GM12865 (cell line): ENCODE measurements around the gene ZMPSTE24.

ENCODE experiments used
- DNase-seq: peaks from one replicate; pipeline ENCODE4 v3.0.0; 2010; ENCODE audit warnings: low read depth
- H3K4me3 ChIP-seq: 2 replicates; pipeline ENCODE4 v1.5.1; 2011; ENCODE audit warnings: mild to moderate bottlenecking, low read depth, low read length, control low read depth
- TF ChIP-seq, protein P1 (sequence below): IDR thresholded peaks from 2 replicates; pipeline ENCODE4 v1.5.1; 2011; ENCODE audit warnings: low read length, control low read depth, low read depth, inconsistent platforms; ENCODE audit not compliant: insufficient read depth; ENCODE audit errors: missing control alignments

The ZMPSTE24 gene

DNA sequence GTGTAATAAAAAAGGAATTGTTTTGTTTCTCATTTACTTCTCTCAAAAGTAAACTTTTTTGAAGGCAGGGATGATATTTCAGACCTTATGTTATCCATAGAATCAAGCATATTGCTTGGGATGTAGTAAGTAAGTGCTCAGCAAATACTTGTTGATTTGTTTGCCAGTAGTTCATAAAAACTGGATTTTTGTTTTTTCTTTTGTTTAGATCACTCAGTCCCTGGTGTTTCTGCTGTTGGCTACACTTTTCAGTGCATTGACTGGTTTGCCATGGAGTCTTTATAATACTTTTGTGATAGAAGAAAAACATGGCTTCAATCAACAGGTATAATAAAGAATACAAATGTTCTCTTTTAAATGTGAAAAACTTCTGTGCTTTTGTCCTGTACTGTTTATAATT, 10.2 kb downstream of the ZMPSTE24 start:
- no peak for DNase-seq
- H3K4me3 ChIP-seq: no peak overlapping the region
- TF ChIP-seq, protein P1, sequence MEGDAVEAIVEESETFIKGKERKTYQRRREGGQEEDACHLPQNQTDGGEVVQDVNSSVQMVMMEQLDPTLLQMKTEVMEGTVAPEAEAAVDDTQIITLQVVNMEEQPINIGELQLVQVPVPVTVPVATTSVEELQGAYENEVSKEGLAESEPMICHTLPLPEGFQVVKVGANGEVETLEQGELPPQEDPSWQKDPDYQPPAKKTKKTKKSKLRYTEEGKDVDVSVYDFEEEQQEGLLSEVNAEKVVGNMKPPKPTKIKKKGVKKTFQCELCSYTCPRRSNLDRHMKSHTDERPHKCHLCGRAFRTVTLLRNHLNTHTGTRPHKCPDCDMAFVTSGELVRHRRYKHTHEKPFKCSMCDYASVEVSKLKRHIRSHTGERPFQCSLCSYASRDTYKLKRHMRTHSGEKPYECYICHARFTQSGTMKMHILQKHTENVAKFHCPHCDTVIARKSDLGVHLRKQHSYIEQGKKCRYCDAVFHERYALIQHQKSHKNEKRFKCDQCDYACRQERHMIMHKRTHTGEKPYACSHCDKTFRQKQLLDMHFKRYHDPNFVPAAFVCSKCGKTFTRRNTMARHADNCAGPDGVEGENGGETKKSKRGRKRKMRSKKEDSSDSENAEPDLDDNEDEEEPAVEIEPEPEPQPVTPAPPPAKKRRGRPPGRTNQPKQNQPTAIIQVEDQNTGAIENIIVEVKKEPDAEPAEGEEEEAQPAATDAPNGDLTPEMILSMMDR: no peak

DNA sequence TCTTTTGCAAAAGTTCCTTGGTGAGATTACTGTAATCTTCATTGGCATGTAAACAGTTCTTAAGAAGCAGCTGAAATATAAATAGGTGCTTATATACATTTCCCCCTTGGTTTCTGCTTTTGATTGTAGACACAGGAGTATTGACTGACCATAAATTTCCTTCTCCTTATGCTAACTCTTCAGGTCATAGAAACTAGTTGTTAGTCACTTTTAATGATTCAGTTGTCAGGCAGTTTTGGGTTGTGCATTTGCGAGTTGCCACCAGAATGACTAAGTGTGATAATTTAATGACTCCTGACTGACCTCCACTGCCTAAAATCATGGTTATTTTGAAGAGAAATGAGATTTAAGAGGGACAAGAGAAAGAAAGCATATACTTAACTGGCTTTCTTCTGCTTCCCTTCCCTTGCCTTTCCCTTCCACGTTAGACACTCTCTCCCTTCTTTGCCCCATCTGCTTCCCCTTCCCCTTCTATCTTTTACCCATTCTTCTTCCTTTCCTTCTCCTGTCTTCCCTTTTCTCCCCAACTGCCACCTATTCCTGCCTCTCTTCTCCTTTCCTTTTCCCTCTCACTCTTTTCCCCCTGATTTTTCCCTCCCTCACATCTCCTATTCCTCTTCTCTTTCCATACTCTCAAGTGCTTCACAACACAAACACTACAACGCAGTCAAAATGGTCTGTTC, 12.3 kb downstream of the ZMPSTE24 start:
- no peak overlapping the region for H3K4me3 ChIP-seq
- DNase-seq: no peak
- TF ChIP-seq, protein P1: no peak

DNA sequence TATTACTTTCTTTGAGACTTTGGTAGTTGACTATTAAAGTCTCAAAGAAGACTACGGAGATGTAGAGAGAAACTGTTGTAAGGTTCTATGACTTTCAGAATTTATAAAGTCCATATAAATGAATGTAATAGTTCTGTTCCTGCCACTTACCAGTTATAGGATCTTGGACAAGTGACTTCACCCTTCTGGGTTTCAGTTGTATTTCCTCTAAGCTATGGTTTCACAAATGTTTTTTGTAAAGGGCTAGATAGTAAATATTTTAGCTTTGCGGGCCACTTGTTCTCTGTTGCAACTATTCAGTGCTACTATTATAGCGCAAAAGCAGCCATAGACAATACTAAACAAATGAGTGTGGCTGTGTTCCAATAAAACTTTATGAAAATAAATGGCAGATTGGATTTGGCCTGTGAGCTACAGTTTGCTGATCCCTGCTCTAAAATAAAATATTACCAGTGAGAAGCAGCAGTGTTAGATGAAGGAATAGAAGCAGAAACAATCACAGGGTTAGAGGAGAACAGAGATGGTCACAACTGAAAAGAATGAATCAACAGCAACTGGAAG, 14.7 kb downstream of the ZMPSTE24 start:
- DNase-seq: no peak
- TF ChIP-seq, protein P1: no peak
- no peak overlapping the region for H3K4me3 ChIP-seq

DNA sequence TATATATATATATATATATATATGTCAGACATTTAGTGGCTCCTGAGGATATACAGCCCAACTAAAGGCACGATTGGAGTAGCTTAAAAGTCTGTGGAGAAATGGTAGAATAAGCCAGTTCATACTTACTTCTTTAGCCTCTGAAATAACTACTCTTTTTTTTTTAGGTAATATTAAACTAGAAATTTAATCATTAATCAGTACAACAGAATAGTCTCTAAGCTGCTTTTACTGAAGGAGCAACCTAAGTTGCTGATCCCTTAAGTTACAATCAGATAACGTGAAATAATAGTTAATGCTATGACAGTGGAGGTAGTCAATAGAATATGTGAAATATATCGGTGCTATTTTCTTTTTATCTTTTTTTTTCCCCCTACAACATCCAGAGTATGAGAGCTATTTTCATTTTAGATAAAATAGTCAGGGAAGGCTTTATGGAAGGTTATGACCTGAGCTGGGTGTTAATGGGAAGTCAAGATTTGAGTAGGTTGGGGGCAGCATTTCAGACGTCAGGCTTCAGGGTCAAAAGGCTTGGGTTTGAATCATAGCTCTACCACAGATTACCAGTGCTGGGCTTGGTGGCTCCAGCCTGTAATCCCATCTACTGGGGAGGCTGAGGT, 15.6 kb downstream of the ZMPSTE24 start:
- H3K4me3 ChIP-seq: no peak overlapping the region

DNA sequence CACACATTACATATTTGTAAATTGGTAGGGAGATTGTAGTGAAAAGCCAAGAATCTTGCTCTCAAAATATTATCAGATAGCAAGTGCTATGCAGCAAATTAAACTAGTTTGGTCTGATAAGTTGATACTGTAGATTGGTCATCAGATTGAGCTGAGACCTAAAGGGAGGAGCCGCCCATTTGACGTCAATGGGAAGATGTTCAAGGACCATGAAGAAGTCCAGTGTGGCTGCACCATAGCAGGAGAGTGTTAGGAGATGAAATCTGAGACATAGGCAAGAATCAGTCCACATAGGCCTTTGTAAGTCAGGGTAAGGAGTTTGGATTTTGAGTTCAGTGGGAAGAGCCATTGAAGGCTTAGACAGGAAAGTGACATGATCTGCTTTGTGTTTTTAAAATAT, 16.3 kb downstream of the ZMPSTE24 start:
- no peak for DNase-seq
- H3K4me3 ChIP-seq: no peak overlapping the region
- TF ChIP-seq, protein P1: no peak

More for the DNA sequence above, 15.6 kb downstream of the ZMPSTE24 start:
- TF ChIP-seq, protein P1: no peak
- DNase-seq: no peak

DNA sequence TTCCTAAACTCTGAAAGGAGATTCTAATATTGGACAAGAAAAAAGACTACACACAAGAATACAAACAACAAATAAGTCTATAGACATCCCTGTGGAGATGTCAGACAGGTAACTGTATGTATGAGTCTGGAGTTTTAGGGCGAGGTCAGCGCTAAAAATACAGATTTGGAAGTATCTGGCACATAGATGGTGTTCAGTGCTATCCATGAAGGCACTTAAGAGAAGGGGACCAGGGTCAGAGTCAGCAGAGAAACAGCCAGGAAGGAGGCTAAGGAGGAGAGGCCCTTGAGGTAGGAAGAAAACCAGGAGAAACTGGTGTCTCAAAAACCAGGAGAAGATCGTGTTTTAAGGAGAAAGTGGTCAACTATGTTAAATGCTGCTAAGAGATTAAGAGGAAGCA, 18.1 kb downstream of the ZMPSTE24 start:
- DNase-seq: no peak
- TF ChIP-seq, protein P1: no peak

More for the DNA sequence above, 18.1 kb downstream of the ZMPSTE24 start:
- H3K4me3 ChIP-seq: no peak overlapping the region
